Activated CD8-positive, alpha-beta memory T cell treated with anti-CD3 and anti-CD28 coated beads for 24 hours (primary cell): ENCODE data around the gene FBN1.

Experiments used
- DNase-seq: peaks from one replicate; pipeline ENCODE4 v3.0.0-alpha.2; 2020

FBN1 gene

DNA sequence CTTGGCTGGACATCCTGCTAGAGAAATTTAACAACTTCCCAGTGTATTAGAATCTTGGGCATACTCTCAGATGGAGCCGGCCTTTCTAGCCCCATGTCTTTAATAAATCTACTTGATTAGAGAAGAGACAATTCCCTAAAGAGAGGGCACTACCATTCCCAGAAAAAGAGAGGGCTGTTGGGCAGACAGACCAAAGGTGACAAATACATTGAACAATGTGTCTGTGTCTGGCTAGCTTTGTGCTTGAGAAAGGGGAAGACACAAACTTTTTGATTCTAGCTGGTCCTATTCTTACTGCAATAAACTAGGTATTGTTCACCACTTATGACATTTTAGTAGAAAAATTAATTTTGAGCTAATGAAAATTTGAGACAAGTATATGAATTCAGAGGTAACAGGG is 256.6 kb downstream of the FBN1 start:
- no peak for DNase-seq

- DNase-seq = no peak
Observed at GRCh38 chr15:48388016-48388851, 257.3 kb downstream of the FBN1 start.

DNA sequence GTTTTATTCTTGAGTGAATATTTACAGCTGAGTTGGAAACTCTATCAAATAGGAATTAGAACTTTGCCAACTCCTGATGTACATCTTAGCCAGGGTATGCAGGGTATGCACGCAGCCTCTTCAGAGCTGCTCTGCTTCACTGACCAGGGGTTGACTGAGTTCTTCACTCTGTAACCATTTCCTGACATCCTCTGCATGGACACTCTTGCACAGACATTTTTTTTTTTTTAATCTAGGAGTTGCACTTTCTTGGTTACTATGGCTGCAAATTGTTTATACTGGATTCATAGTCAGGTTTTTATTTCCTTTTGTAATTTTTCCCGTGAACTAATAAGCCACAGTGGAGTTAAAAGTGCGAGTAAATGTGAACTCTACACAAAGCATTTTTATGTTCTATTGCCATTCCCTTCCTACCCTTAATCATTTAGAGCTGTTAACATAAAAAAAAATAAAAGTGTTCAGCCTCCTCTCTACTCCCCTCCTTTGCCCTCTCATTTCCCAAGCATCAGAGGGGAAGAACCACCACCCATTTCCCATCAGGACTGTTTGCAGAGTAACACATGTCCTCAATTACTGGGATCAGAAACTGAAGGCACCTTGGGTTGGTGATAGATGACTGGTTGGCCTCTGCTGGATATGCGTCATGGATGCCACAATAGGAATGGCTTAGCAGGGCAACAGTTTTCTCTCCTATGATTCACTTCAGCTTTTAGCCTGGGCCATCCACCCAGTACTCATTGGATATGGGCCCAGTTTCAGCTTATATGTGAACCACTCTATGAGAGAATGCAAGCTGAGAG is 260.3 kb downstream of the FBN1 start:
- DNase-seq = no peak

DNA sequence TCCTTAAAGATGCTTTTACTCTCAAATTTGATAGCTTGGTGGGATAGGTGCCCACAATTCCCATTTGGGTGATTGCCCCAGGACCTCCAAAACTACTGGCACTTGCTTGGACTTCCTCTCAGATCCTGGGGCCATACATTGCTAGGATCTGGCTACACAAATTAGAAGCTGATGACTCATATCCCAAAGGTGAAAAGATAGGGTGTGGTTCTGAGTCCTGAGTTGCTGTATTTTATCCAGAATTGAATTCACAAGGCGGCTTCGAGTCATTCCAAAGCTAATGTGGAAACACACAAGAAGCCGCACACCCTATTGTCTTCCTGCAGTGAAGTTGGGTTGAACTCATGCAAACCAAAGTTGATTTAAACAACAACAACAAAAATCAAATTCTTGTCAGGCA is 260.9 kb downstream of the FBN1 start:
- no peak for DNase-seq

GRCh38 chr15:48383031-48383430 is 262.5 kb downstream of the FBN1 start:
- DNase-seq = no peak

- DNase-seq = no peak
Observed at GRCh38 chr15:48381861-48382260, 263.6 kb downstream of the FBN1 start.

DNA sequence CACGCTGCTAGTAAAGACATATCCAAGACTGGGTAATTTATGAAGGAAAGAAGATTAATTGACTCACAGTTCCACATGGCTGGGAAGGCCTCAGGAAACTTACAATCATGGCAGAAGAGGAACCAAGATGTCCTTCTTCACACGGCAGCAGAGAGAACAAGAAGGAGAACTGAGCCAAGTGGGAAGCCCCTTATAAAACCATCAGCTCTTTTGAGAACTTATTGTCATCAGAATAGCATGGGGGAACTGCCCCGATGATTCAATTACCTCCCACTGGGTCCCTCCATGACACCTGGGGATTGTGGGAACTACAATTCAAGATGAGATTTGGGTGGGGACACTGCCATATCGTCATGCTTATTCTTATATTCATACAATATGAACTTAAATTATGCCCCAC is 265.3 kb downstream of the FBN1 start:
- DNase-seq = no peak

- no peak for DNase-seq
Observed at GRCh38 chr15:48375767-48376166, 269.7 kb downstream of the FBN1 start.

GRCh38 chr15:48374472-48374871 is 271.0 kb downstream of the FBN1 start:
- no peak for DNase-seq

- DNase-seq = no peak
Observed at GRCh38 chr15:48373821-48374451, 271.6 kb downstream of the FBN1 start.

DNA sequence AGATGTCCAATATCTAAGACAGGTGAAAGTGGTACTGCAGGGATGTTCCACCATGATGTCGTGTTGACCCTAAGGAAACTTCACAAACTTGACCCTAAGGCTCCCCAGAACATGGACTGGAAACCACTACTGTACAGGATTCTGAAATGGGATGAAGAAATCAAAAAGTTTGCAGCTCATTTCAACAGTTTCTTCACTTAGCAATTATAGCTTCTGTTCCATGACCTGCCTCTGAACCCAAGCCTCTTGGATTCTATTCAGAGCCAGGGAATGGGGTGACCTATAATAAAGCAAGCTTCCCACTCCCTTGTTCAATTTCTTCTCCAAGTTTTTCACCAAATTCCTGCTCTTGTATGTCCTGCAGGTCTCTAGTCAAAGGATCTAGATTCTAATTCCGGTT is 273.5 kb downstream of the FBN1 start:
- no peak for DNase-seq

- DNase-seq = no peak
Observed at GRCh38 chr15:48371550-48371949, 274.0 kb downstream of the FBN1 start.

DNA sequence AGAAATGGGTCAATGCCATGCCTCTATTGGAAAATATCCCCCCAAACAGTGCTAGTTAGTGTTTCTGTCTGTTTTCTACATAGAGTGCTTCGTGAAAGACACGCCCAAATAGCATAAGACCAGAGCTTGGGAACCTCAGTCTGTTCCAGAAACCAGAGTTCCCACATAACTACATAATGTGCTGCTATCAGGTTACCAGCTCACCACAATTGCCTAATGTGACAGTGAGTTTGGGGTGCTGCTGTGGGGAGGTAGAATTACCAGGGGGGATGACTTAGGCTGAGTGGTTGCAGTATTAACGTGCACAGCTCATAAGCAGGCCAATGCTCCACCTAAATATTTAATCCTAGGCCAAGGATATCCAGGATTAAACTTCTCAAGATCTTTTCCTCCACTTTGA is 275.0 kb downstream of the FBN1 start:
- no peak for DNase-seq

DNA sequence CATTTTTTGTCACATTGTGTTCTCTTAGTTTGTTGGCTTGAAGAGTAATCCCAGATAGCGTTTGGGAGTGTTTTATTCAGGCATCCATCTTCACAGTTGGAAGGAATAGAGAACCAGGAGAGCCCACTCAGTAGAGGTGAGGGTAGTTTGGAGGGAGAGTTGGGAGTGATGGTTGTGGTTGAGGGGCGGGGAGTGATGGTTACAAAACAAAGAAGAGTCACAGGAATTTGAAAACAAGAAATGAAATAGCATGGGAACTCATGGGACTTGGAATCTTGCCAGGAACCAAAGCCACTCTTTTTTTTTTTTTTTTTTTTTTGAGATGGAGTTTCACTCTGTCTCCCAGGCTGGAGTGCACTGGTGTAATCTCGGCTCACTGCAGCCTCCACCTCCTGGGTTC is 278.0 kb downstream of the FBN1 start:
- no peak for DNase-seq

DNA sequence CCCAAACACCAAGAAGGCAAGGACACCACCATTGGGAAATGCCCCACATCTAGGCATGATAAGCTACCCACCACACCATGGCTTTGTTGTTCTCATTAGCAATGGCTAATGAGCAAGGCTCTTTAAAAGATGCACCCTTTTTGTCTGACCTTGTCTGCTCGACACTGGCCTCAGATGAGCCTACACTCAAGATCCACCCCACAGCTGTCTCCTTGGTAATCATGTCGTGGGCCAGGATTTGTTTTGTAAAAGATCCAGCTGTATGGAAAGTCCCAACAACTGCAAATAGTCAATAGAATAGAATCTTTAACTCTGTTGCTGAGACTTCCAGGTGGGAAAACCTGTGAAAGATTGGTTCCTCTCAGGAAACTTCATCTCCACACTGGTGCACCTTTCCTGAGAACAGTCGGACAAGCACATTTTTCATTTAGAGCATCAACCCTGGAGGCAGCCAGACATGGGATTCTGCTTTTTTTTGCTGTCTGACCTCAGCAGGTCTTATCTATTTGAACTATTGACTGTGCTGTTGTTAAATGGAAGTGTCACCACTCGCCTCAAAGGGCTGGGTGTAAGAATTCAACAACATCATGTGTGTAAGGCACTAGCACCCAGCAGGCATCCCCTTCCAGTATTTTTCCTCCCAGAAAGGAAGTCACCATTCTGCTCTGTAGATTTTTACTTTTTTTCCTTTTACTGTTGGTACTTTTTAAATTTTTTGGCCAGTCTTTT is 278.8 kb downstream of the FBN1 start:
- no peak for DNase-seq

DNA sequence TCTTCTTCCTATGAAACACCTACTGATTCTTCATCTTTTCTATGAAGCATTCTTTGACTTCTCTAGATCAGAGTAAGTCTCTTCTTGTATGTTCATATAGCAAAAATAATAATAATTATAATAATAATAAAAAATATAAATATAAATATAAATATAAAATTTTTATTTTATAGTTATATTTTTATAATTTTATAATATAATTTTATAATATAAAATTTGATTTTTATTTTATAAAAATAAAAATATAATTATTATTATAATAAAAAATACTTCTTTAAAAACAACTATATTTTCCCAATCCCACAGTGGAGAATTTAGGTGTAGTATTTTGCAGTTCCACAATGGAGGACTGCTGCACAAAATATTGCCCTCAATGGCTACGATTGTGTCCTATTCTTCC is 279.9 kb downstream of the FBN1 start:
- no peak for DNase-seq

GRCh38 chr15:48363474-48363873 is 282.0 kb downstream of the FBN1 start:
- DNase-seq = no peak

DNA sequence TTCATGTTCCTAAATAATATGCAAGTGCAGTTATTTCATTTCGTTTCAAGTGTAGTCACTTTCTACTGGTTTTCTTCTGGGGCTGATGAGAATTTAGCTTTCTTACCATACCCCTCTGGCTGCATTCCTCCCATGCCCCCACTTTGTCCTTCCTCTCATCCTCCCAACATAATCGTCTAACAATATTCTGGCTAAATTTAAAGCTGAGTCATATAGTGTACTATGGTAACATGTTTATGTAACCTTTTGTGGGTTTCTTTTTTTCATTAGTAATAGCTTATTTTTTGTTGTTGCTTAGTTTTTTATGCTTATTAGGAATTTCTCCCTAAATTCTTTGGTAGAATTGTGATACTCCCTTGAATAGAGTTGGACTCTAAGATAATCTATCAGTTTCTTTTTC is 283.8 kb downstream of the FBN1 start:
- DNase-seq = no peak

- DNase-seq = no peak
Observed at GRCh38 chr15:48360841-48361240, 284.7 kb downstream of the FBN1 start.
